ENCODE data around the gene CMIP.

The CMIP gene

GRCh38 chr16:81664153-81664552 lies 219.5 kb downstream of the CMIP start:
- TF ChIP-seq CTBP1 (IDR thresholded peaks at IDR 0.05; ENCODE audit: borderline replicate concordance): no peak
- TF ChIP-seq ARNT (IDR thresholded peaks at IDR 0.05): no peak
- TF ChIP-seq HDGF (IDR thresholded peaks at IDR 0.05; ENCODE audit: borderline replicate concordance): no peak
- TF ChIP-seq L3MBTL2 (conservative IDR thresholded peaks at IDR 0.05): no peak
- TF ChIP-seq SUZ12 (IDR thresholded peaks at IDR 0.05): no peak
- TF ChIP-seq FOXA1 (IDR thresholded peaks at IDR 0.05): no peak
- TF ChIP-seq FOXM1 (IDR thresholded peaks at IDR 0.05; ENCODE audit: borderline replicate concordance): no peak
- TF ChIP-seq ZNF384 (IDR thresholded peaks at IDR 0.05): no peak
- TF ChIP-seq PKNOX1 (IDR thresholded peaks at IDR 0.05): no peak
- no peak for TF ChIP-seq BHLHE40 (IDR thresholded peaks at IDR 0.05; ENCODE audit: borderline replicate concordance)
- no peak for TF ChIP-seq FOXK2 (IDR thresholded peaks at IDR 0.05)
- TF ChIP-seq TARDBP (IDR thresholded peaks at IDR 0.05): no peak
- no peak for TF ChIP-seq NFRKB (IDR thresholded peaks at IDR 0.05)
- TF ChIP-seq LEF1 (IDR thresholded peaks at IDR 0.05; ENCODE audit: borderline replicate concordance): no peak
- no peak for TF ChIP-seq ELF4 (IDR thresholded peaks at IDR 0.05)
- no peak for TF ChIP-seq SP1 (IDR thresholded peaks at IDR 0.05)
- ChIA-PET POLR2A (no interaction called here), CTCF (no interaction called here)
- DNase-seq (ENCODE audit: extremely low spot score): no peak

GRCh38 chr16:81665588-81665987 lies 221.0 kb downstream of the CMIP start:
- no peak for DNase-seq (ENCODE audit: extremely low spot score)
- CTCF ChIA-PET: no interaction called here
- TF ChIP-seq NFRKB (IDR thresholded peaks at IDR 0.05): no peak
- TF ChIP-seq L3MBTL2 (conservative IDR thresholded peaks at IDR 0.05): no peak
- no peak for TF ChIP-seq TARDBP (IDR thresholded peaks at IDR 0.05)
- no peak for TF ChIP-seq PKNOX1 (IDR thresholded peaks at IDR 0.05)
- POLR2A ChIA-PET: no interaction called here

- POLR2A ChIA-PET: no interaction called here
- TF ChIP-seq CTBP1 (IDR thresholded peaks at IDR 0.05; ENCODE audit: borderline replicate concordance): no peak
- TF ChIP-seq FOXA1 (IDR thresholded peaks at IDR 0.05): no peak
- no peak for TF ChIP-seq BHLHE40 (IDR thresholded peaks at IDR 0.05; ENCODE audit: borderline replicate concordance)
- no peak for TF ChIP-seq ARNT (IDR thresholded peaks at IDR 0.05)
- no peak for TF ChIP-seq L3MBTL2 (conservative IDR thresholded peaks at IDR 0.05)
- TF ChIP-seq LEF1 (IDR thresholded peaks at IDR 0.05; ENCODE audit: borderline replicate concordance): no peak
- no peak for TF ChIP-seq TARDBP (IDR thresholded peaks at IDR 0.05)
- no peak for TF ChIP-seq SP1 (IDR thresholded peaks at IDR 0.05)
- no peak for TF ChIP-seq PKNOX1 (IDR thresholded peaks at IDR 0.05)
- no peak for TF ChIP-seq NFRKB (IDR thresholded peaks at IDR 0.05)
- DNase-seq (ENCODE audit: extremely low spot score): no peak
- CTCF ChIA-PET: no interaction called here
Observed at GRCh38 chr16:81666113-81666512, 221.5 kb downstream of the CMIP start.

GRCh38 chr16:81668243-81669097 lies 223.9 kb downstream of the CMIP start:
- POLR2A ChIA-PET: no interaction called here
- TF ChIP-seq ARNT (IDR thresholded peaks at IDR 0.05) (no peak), FOXK2 (IDR thresholded peaks at IDR 0.05) (no peak), TARDBP (IDR thresholded peaks at IDR 0.05) (no peak), BHLHE40 (IDR thresholded peaks at IDR 0.05; ENCODE audit: borderline replicate concordance) (no peak), FOXA1 (IDR thresholded peaks at IDR 0.05) (no peak), SUZ12 (IDR thresholded peaks at IDR 0.05) (no peak), LEF1 (IDR thresholded peaks at IDR 0.05; ENCODE audit: borderline replicate concordance) (no peak), ELF4 (IDR thresholded peaks at IDR 0.05) (no peak)
- no peak for DNase-seq (ENCODE audit: extremely low spot score)
- CTCF ChIA-PET: no interaction called here

GRCh38 chr16:81669473-81670350 lies 225.1 kb downstream of the CMIP start:
- ChIA-PET CTCF (no interaction called here), POLR2A (no interaction called here)
- TF ChIP-seq SUZ12 (IDR thresholded peaks at IDR 0.05): no peak
- no peak for TF ChIP-seq TARDBP (IDR thresholded peaks at IDR 0.05)
- TF ChIP-seq ZNF384 (IDR thresholded peaks at IDR 0.05): no peak
- no peak for TF ChIP-seq HDGF (IDR thresholded peaks at IDR 0.05; ENCODE audit: borderline replicate concordance)
- TF ChIP-seq SP1 (IDR thresholded peaks at IDR 0.05): no peak
- no peak for TF ChIP-seq FOXA1 (IDR thresholded peaks at IDR 0.05)
- TF ChIP-seq NFRKB (IDR thresholded peaks at IDR 0.05): no peak
- no peak for TF ChIP-seq L3MBTL2 (conservative IDR thresholded peaks at IDR 0.05)
- no peak for TF ChIP-seq LEF1 (IDR thresholded peaks at IDR 0.05; ENCODE audit: borderline replicate concordance)
- no peak for TF ChIP-seq CTBP1 (IDR thresholded peaks at IDR 0.05; ENCODE audit: borderline replicate concordance)
- TF ChIP-seq PKNOX1 (IDR thresholded peaks at IDR 0.05): no peak
- TF ChIP-seq BHLHE40 (IDR thresholded peaks at IDR 0.05; ENCODE audit: borderline replicate concordance): no peak
- no peak for TF ChIP-seq FOXM1 (IDR thresholded peaks at IDR 0.05; ENCODE audit: borderline replicate concordance)
- TF ChIP-seq ELF4 (IDR thresholded peaks at IDR 0.05): no peak
- TF ChIP-seq ARNT (IDR thresholded peaks at IDR 0.05): no peak
- no peak for TF ChIP-seq FOXK2 (IDR thresholded peaks at IDR 0.05)
- no peak for DNase-seq (ENCODE audit: extremely low spot score)
